Central memory CD4-positive, alpha-beta T cell (primary cell): ENCODE results near the gene CAPN15.
"Not testable (repeated sequence)": the region's sequence is repeated elsewhere in the genome, so short reads cannot be mapped to it uniquely, and the experiment has no call there.

Experiments used
- DNase-seq: peaks from one replicate; pipeline ENCODE4 v3.0.0; 2022

The CAPN15 gene

DNA sequence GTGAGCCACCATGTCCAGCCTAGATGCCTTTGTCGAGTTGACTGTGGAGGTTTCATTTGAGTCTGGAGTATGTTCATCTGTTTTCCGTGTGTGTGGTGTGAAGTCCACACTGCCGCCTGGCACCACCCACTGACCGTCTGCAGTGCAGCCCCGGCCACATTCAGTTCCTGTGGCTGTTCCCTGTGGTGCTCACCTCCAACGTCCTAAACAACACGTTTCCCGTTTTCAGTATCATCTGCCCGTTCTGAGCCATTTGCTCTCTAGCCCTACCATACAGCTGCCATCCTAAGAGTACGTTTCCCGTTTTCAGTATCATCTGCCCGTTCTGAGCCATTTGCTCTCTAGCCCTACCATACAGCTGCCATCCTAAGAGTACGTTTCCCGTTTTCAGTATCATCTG lies 20.0 kb upstream of the CAPN15 start:
- not testable (repeated sequence) for DNase-seq

DNA sequence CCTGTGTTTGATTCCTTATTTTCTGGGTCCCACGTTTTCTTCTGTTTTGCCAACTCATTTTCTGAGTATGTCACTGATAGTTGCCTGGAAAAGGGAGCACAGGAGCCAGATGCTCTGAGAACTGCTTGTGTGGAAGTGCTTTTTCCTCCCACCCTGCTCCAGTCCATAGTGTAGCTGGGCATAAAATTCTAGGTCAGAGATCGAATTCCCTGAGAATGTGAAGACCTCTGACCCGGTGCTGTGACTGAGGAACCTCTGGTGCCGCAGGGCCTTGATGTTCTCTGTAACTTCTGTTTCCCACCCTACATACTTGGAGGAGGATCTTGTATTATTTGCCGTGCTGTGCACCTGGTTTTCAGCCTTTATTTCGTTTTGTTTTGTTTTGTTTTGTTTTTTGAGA lies 19.5 kb upstream of the CAPN15 start:
- no peak for DNase-seq

DNA sequence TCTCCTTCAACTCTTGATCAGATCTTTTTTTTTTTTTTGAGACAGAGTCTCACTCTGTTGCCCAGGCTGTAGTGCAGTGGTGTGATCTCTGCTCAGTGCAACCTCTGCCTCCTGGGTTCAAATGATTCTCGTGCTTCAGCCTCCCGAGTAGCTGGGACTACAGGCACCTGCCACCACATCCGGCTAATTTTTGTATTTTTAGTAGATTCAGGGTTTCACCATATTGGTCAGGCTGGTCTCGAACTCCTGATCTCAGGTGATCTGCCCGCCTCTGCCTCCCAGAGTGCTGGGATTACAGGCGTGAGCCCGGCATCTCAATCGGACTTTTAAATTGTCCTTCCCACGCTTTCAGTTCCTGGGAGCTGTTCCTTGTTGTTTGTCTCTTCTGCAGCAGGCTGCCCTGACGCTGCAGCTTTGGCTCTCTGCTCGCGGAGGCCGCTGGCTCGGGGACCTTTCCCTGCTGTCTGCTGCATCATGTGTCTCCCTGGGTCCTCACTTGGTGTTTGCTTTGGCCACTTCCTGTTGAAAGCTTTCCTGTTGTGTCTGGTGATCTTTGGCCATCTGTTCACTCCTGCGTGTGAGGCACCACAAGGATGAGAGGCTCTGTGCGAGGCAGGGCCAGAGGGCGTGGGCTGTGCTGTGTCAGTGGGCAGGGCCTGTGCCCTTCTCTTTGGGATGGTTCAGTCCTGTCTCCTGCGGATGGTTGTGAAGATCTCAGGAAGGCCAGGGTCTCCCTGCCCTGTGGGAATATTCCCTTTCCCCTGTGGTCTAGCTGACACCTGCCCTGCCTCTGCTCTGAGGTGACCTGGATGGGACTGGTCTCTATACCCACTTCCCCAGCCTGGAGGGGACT lies 18.4 kb upstream of the CAPN15 start:
- DNase-seq: no peak

DNA sequence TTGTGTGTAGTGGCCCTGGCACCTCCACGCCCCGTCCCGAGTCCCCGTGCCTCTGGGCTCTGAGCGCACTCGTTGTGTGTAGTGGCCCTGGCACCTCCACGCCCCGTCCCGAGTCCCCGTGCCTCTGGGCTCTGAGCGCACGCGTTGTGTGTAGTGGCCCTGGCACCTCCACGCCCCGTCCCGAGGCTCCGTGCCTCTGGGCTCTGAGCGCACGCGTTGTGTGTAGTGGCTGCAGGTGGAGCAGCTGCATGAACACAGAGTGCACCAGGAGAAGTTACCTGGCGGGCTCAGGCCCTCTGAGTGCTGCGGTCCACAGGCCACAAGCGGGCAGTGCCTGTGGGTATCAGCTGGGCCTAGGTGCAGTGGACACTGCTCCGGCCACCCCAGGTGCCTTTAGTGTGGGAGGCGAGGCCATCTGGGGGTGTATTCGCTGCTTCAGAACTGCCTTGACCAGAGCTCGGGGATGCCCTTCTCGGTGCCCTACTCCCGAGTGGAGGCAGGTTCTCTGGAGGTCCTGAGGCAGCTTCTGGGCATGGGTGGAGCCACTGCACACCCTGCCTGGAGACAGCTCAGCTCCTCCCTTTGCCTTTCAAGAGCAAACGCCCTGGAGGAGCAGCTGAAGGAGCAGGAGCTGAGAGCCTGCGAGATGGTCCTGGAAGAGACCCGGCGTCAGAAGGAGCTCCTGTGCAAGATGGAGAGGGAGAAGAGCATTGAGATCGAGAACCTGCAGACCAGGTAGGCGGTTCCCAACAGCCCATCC lies 17.3 kb upstream of the CAPN15 start:
- DNase-seq: no peak

DNA sequence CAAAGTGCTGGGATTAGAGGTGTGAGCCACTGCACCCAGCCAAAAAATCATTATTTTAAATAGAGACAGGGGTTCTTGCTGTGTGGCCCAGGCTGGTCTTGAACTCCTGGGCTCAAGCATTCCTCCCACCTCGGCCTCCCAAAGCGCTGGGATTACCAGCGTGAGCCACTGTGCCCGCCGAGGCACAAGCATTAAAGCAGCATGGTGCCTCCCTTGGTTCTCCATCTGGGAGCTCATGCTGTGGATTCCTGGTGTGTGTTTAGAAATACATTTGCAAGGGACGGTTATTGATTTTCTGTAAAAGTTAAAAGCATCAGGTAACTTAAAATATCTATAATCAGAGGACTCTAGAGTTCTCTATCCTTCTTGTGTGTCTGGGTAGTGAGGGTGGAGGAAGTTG lies 14.7 kb upstream of the CAPN15 start:
- DNase-seq: no peak

DNA sequence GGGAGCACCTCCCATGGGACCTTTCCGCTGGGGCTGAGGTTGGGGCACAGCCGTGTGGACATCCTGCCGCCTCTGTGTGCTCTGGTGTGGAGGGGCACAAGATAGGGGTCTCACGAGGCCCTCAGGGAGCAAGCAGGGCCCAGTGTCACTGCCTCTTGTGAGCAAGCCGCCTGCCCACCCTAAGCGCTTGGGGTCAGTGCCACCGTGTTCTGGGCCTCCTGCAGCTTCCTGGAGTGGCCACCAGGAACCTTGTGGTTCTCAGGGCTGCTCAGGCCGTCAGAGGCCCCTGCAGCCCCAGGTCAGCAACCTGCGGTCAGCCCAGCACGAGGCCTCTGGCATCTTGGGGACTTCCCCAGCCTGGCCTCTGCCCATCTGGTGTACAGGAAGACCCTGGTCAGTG lies 13.6 kb upstream of the CAPN15 start:
- no peak for DNase-seq

DNA sequence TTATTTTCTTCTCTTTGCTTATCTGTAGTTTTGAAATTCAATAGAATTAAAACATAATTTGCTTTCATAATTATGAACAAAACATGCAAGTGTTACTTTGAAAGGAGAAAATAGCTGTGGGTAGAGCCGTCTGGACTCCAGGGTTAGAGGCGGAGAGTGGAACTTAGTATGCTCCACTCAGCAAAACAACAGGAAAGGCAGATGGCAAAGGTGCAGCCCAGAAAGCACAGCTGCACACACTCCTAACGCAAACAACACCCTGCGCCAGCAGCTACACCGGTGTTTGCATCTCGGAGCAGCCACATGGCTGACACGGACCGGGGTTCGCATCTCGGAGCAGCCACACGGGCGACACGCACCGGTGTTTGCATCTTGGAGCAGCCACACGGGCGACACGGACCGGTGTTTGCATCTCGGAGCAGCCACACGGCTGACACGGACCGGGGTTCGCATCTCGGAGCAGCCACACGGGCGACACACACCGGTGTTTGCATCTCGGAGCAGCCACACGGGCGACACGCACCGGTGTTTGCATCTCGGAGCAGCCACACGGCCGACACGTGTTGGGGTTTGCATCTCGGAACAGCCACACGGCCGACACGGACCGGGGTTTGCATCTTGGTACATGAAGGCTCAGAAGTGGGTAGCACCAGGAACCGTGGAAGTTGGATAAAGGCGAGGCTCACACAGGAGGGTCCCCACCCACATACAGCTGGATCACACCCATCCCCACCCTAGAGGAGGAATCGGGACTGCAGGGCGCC lies 12.2 kb upstream of the CAPN15 start:
- no peak for DNase-seq

DNA sequence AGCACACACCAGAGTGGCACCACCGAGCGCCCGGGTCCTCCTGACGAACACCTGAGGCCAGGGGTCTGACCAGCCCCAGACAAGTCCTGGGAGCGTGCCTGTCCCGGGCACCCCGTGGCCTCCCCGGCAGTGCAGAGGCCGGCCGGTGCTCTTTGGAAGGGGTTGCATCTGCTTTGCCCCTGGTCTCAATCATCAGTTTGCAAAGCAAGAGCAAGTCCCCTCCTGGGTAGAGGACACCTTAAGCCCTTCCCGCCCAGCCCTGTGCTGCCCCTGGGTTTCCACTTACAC lies 11.6 kb upstream of the CAPN15 start:
- DNase-seq: no peak

DNA sequence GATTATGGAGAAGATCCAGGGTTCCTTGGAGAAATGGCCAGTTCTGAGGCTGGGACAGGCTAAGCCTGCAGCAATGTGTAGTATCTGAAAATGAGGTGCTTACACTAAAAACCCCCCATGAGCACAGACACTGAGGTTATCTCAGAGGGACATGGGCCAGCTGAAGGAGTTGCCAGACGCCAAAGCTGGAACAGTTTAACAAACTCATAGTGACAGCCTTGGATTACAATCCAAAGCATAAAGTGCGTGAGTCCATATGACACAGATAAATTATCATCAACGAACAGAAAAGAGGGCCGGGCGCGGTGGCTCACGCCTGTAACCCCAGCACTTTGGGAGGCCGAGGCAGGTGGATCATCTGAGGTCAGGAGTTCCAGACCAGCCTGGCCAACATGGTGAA lies 11.2 kb upstream of the CAPN15 start:
- DNase-seq: no peak

DNA sequence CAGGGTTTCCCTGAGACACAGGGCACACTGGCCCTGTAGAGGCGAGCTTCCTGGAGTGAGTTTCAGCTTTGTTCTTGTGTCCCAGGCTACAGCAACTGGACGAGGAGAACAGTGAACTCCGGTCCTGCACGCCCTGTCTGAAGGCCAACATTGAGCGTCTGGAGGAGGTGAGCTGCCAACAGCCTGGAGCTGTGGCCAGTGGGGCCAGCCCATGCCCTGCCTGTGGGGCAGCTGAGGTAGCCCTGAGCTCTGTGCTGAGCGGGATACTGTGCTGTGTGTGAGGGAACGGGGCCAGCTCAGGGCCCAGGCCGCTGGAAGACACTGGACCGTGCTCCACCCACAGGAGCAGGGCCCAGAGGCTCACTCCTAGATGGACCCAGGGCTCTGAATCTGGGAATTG lies 8.7 kb upstream of the CAPN15 start:
- DNase-seq: no peak

DNA sequence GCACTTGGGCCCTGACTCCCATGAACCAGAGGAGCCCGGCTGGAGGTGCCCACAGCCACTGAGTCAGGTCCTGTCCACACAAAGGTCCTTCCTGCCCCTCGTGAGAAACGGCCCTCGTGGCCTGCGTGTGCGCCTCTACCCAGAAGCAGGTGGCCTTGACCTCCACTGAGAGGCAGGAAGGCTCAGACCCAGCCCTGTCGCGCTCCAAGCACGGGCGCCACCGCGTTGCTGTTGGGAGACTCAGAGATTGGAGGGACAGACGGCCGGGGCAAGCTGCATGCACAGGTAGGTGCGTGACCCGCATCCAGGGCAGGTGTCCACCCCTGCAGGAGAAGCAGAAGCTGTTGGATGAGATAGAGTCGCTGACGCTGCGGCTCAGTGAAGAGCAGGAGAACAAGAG lies 8.1 kb upstream of the CAPN15 start:
- DNase-seq: no peak

DNA sequence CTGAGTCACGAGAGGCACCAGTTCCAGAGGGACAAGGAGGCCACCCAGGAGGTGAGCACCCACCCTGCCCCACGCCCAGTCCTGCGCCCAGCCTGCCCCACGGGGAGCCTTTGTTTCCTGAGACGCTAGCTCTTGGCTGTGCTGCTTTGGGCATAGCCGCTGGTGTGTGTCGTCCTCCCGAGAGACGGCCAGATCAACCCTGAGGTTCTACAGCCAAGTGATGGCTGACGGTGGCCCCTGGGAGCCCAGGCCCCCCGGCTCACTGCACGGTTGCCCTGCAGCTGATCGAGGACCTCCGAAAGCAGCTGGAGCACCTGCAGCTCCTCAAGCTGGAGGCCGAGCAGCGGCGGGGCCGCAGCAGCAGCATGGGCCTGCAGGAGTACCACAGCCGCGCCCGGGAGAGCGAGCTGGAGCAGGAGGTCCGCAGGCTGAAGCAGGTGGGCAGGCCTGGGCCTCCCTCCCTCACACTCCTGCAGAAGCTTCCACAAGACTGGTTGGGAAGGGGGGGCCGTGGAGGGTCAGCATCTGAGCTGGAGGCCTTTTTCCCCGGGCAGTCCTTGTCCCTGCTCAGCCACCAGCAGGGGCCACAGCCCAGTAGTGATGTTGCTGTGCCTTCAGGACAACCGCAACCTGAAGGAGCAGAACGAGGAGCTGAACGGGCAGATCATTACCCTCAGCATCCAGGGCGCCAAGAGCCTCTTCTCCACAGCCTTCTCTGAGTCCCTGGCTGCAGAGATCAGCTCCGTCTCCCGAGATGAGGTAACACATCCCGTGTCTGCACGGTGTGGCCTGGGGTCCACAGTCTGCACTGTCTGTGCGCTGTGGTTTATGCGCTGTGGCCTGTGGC lies 7.4 kb upstream of the CAPN15 start:
- no peak for DNase-seq

DNA sequence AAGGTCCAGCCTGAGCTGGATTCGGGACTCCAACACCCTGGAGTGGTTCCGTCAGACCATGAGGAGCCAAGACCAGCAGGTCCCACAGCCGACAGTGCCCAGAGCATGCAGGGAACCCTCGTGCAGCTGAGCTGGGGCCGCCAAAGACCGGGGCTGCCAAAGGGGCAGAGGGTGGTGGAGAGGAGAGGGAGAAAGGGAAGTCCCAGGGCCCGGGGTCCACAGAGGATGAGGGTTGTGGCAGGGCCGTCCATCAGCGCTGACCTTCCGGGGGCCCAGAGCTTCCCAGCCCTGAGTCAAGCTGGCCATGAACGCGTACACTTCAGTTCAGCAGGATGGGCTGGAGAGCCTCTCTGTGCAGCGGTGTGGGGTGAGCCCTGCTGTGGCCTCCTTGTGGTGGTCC lies 6.7 kb upstream of the CAPN15 start:
- no peak for DNase-seq

DNA sequence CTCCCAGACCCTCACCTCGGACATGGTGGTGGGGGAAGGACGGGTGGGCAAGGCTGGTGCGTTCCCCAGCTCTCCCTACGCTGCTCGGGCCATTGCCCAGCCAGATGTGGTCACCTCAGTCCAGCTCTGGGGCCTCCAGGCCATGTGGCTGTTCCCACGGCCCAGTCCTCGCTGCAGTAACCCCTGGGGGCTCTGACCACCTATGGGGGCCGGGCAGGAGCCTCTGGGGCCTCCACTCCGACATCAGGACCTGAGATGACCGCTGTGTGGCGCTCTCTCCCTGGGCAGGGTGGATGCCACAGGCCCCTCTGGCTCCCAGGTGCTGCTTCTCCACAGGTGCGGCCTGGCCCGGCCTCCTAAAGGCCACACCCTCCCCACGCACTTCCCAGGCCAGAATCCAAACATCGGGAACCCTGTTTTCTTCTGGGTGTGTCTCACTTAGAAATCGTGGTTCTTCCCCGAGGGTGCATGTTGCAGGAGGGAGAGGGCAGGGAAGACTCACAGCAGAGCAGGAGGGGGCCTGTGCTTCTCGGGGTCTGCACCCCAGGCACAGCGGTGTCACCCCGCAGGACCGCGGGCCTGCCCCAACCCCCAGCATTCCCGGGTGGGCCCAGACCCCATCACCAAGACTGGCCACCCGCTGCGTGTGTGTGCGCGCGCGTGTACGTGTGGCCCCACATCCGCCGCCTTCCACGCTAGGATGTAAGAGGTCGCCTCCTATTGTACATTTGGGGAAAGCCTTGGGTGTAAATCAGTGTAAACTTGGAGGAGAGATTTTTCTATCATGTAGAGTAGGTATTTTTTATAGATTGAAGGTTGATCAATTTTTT lies 5.9 kb upstream of the CAPN15 start:
- DNase-seq: no peak

DNA sequence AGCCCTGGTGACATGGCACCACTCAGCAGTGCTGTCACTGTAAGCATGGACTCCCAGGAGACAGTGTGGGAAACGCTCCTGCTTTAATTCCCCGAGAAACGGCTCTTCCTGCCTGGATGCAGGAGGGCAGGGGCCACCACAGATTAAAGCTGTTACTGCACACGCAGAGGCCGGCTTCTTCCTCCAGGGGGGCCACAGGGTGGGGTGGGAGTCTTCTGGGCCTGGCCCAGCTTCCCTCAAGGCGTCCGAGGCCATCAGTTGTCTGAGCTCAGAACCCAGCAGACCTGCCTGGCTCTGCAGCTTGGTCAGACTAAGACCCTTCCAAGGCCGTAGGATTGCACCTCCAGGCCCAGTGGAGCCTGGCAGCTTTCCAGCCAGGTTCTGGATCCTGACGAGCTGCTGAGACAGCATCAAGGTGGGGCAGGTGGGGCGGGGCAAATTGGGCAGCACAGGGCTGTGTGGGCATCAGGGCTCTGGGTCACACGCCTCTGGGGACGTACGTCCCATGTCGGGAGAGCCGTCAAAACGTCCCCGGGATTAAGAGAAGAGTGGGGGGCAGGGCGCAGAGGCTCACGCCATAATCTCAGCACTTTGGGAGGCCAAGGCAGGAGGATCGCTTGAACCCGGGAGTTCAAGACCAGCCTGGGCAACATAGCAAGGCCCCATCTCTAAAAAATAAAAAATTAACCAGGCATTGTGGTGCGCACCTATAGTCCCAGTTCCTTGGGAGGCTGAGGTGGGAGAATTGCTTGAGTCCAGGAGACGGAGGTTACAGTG lies 5.0 kb upstream of the CAPN15 start:
- DNase-seq: no peak

DNA sequence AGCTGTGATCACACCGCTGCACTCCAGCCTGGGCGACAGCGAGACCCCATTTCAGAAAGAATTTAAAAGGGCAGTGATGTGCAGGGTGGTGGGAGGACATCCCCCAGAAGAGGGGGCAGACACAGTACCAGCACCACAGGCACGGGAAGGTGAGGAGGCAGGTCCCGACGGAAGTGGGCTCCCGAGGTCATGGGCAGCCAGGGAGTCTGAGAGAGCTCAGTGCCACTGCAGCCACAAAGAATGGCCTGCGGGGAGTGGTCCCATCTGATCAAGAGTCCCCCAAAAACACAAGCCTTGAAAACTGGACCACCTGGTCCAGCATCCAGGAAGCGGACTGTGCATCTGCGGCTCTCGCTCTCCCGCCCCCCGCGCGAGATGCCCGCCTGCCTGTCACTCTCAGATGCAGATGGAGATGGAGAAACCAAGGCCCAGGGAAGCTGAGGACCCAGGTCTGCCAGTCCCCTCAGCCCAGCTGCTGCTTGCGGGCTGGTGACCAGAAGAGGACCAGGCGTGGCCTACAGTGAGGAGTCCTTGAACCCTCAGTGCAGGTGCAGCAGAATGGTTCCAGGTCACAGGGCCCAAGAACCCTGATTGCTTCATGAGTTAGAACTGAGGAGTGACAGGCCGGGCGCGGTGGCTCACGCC lies 4.3 kb upstream of the CAPN15 start:
- no peak for DNase-seq

DNA sequence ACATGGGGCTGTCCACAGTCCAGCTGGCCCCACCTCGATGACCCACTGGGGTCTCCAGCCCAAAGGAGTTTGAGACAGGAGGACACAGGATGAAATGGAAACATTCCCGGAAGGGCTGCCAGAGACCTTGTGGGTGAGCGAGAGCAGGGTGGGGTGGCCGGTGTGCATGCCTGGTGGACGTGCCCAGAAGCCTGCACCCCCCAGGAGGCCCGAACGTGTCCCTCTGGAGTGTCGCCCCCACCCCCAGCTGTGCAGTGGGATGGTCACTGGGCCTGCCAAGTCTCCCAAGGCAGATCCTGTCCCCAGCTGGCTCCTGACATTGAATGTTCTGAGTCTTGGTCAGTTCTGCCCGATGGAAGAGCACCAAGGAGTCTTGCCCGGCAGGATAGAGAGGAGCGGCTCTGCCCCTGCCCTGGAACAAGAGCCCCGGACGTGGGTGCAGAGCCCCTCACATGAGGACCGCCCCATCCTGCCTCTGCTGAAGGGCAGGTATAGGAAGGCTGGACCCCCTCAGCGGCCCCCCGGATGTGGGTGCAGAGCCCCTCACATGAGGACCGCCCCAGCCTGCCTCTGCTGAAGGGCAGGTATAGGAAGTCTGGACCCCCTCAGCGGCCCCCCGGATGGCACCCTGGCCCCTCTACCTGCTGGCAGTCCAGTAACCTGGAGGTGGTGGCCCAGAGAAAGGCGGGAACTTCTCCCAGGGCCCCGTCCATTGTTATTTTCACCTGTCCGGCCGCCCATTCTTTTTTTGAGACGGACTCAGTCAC lies 3.1 kb upstream of the CAPN15 start:
- no peak for DNase-seq

DNA sequence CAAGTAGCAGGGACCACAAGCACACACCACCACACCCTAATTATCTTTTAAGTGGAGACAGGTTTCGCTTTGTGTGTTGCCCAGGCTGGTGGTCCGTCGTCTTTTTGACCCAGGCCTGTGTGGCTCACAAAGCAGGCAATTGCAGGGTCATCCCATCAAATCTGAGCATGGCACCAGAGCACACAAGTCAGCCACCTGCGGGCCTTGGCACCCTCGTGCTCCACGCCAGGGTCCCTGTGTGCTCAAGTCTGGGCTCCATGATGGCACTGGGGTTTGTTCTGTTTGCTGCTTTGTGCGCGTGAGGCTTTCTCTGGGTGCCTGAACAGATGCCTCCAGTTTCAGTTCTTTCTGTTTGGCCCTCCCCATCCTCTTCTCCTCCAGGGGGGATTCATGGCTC lies 2.4 kb upstream of the CAPN15 start:
- DNase-seq: no peak

DNA sequence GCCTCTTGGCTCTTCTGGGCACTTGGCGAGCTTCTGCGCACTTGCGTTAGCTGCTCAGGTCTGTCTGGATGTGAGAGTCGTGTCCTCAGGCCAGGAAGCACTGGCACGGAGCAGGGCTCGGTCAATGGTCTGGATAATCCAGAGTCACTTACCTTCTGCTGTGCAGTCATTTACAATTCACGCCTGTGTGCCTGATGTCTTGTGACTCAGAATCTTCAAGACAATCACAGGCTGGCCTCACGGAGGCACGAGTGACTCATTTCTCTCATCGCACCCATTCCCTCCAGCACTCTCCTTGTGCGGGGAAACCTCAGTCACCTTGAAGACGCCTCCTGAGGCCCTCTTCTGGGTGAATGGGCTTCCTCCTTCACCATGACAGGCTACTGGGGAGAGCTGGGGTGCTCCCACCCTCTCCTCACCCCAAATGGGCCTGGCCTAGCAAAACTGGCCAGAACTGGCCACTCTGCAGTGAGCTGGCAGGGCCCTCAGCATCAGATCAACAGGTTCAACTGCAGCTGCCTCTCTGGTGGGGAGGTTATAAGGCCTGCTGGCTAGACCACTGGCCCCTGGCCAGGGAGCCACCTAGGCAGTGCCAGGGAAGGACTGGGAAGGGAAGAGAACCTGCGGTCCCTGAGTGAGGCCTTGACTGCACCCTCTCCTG lies 1.9 kb upstream of the CAPN15 start:
- peak; percentile 24 for DNase-seq
